Measurements from ENCODE around the gene PNPLA5.

GRCh38 chr22:43925433-43926348 lies 33.9 kb upstream of the PNPLA5 start:
- TF ChIP-seq JUND (IDR thresholded peaks at IDR 0.05) = peak; percentile 39 to 88
- TF ChIP-seq CTCF (IDR thresholded peaks at IDR 0.05; ENCODE audit: low read depth, low read length, missing input control) = no peak
- peak; percentile 24 to 40 for TF ChIP-seq RAD21 (IDR thresholded peaks at IDR 0.05)
- peak; percentile 95 for TF ChIP-seq YY1 (IDR thresholded peaks at IDR 0.05)
- peak; percentile 91 for TF ChIP-seq REST (IDR thresholded peaks at IDR 0.05)
- TF ChIP-seq RXRA (IDR thresholded peaks at IDR 0.05) = peak; percentile 84 to 98
- TF ChIP-seq FOXA1 (IDR thresholded peaks at IDR 0.05) = peak; percentile 92
- TF ChIP-seq ZBTB33 (IDR thresholded peaks at IDR 0.05) = peak; percentile 96
- peak; percentile 92 for TF ChIP-seq SP1 (IDR thresholded peaks at IDR 0.05)

All from liver (tissue), 3 donors.